Activated T-cell treated with anti-CD3 and anti-CD28 coated beads for 24 hours (primary cell): ENCODE measurements around the gene LMTK2.

Experiments used
- DNase-seq: peaks from one replicate; pipeline ENCODE4 v3.0.0-alpha.2; 2020; ENCODE audit warnings: low read depth

The LMTK2 gene

DNA sequence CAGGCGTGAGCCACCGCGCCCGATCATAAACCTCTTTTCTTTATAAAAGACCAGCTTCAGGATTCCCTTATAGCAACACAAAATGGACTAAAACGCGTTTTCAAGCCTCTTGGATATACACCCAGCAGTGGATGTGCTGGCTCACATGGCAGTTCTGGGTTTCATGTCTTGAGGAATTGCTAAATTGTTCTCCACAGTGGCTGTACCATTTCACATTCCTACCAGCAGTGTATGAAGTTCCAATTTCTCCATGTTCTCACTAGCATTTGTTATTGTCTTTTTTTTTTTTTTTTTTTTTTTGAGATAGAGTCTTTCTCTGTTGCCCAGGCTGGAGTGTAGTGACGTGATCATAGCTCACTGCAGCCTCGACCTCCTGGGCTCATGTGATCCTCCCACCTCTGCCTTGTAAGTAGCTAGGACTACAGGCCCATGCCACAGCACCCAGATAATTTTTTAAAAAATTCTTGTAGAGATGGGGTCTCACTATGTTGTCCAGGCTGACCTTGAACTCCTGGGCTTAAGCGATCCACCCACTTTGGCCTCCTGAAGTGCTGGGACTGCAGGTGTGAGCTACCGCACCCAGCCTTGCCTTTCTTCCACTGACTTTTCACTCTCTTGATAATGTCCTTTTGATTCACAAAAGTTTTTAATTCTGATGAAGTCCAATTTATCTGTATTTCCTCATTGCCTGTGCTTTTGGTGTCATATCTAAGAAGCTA is 127.9 kb downstream of the LMTK2 start:
- no peak for DNase-seq

DNA sequence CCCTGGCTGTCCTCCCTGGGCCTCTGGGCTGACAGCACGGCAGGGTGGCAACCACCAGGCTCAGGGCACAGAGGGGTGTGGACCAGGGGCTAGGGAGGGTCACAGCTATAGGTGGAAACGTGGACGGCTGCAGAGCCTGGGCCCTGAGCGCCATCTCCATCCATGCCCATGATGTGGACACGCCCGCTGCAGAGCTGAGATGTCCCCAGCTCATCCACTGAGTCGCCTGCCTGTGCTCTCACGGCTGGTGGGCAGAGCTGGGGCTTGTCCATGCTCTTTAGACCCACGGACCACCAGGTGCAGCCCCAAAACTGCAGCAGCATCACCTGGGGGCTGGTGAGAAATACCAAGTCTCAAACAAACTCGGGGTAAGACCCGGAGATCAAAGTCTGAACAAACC is 129.2 kb downstream of the LMTK2 start:
- no peak for DNase-seq

GRCh38 chr7:98236355-98237185 is 129.9 kb downstream of the LMTK2 start:
- no peak for DNase-seq

DNA sequence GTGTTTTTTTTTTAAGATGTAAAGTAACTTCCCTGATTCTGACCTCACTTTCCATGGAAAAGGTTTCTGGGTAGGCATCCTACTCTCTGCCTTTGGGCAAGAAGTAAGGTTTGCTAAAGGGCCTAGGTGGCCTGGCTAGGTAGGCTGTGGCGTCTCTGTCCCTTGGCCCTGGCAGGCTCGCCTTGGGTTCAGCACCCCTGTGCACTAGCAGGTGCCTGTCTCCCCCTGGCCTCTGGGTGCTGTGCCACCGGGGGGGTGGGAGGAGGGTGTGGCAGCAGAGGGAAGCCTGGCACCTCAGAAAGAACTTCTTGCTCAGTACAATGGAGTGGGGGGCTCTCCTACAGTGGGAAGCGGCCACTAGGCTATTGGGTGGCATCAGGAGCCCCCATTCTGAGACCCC is 131.4 kb downstream of the LMTK2 start:
- DNase-seq = no peak

DNA sequence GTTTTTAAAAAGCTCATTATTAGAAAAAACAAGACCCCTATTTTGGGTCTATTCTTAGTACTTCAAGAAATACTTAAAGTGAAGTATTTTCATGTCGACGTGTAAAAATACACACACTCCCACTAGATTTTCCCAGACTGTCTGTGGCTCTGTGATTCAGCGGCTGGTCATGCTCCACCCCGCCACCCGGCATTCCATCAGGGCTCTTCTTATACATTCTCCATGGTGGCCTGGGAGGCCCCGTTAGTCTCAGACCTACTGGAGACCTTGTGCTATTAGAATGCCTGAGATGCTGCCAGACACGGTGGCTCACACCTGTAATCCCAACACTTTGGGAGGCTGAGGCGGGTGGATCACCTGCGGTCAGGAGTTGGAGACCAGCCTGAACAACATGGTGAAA is 132.3 kb downstream of the LMTK2 start:
- DNase-seq = no peak

DNA sequence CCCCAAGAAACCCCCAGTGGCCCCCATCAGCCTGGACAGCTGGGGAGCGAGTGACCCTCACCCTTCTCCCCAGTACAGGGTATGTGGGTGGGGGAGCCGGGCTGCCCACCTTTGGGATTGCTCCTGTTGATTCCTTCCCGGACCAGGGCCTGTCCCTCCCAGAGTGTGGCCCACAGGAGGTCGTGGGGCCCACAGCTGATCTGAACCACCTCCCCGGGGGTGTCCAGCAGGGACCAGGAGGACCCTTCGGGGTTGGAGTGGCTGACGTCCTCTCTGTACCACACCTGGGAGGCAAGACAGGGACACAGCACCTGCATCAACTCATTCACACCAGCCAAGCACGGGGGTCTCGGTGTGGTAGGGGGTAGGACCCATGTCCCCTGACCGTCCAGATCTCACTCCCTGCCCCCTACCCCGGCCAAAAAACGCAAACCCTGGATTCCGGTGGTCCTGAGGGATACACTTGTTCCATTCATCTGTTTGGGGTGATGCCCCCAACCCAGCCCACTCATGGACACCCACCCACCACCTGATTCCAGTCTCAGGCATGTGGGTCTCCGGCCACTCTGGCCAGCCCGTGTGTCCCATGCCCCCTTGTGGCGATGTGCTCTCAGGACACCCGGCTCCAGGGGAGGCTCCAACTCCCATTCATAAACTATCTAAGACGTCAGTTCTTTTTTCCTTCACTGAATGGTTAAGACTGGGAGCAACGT is 134.5 kb downstream of the LMTK2 start:
- no peak for DNase-seq

DNA sequence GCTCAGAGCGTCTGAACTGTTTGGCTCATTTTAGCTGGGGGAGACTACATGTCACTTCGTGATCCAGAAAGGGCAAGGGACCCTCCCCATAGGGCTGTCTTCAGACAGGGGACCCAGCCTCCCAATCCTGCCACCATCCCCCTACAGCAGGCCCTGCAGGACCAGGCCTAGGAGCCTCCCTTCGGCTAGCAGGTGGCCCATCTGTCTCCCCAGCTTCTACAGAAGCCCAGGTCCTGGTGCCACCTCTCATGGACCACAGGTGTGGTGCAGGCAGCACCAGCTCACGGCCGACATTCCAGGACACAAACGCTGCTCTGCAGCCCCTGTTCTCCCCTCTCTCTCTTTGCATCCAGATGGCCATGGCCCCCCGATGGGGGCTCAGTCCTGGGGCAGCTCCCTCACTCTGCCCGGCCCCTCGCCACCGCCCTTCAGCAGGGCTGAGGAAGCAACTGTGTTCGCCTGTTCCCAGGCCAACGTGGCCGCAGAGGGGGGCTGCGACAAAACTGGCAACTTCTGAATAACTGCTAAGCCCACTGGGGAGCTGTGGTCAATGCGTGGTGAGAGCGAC is 135.1 kb downstream of the LMTK2 start:
- no peak for DNase-seq

DNA sequence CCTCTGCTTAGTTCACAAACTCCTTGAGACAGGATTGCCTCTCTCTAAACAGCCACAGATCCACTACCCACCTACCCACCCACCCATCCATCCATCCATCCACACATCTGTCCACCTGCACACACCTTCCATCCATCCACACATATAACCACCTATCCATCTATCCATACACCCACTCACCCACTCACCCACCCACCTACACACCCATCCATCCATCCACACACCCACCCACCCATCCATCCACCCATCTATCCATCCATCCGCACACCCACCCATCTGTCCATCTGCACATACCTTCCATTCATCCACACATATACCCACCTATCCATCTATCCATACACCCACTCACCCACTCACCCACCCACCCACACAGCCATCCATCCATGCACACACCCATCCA is 135.7 kb downstream of the LMTK2 start:
- DNase-seq = no peak

DNA sequence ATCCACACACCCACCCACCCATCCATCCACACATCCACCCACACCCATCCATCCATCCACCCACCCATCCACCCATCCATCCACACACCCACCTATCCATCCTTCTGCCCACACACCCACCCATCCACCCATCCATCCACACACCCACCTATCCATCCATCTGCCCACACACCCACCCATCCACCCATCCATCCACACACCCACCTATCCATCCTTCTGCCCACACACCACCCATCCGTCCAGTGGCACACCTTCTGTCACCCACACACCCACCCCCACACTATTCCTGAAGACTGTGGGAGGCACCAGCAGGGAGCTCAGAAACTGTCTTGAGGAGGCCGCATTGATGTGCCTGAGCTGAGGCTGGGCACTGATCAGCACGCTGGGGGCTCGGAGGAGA is 136.3 kb downstream of the LMTK2 start:
- no peak for DNase-seq

DNA sequence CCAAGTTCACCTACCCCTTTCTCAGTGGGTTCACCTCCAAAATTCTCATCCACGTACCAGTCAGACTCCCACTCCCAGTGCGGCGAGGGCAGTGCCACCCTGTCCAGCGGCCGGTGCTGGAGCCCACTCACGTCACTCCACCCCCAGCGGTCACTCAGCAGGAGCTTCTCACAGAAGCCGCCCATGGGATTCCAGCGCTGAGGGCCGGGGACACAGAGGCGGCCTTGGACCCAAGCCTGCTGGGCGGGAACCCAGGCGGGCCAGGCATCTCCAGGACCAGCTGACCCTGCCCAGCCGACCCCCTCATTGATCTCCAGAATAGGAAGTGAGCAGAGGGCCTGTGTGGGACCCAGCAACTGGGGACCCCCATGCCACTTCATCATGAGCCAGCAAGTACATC is 138.2 kb downstream of the LMTK2 start:
- DNase-seq = no peak

- DNase-seq = no peak
Observed at GRCh38 chr7:98248156-98248555, 141.5 kb downstream of the LMTK2 start.

- no peak for DNase-seq
Observed at GRCh38 chr7:98249106-98249505, 142.4 kb downstream of the LMTK2 start.

GRCh38 chr7:98250789-98251188 is 144.1 kb downstream of the LMTK2 start:
- peak; percentile 16 for DNase-seq

GRCh38 chr7:98251231-98251600 is 144.6 kb downstream of the LMTK2 start:
- peak; percentile 18 for DNase-seq

DNA sequence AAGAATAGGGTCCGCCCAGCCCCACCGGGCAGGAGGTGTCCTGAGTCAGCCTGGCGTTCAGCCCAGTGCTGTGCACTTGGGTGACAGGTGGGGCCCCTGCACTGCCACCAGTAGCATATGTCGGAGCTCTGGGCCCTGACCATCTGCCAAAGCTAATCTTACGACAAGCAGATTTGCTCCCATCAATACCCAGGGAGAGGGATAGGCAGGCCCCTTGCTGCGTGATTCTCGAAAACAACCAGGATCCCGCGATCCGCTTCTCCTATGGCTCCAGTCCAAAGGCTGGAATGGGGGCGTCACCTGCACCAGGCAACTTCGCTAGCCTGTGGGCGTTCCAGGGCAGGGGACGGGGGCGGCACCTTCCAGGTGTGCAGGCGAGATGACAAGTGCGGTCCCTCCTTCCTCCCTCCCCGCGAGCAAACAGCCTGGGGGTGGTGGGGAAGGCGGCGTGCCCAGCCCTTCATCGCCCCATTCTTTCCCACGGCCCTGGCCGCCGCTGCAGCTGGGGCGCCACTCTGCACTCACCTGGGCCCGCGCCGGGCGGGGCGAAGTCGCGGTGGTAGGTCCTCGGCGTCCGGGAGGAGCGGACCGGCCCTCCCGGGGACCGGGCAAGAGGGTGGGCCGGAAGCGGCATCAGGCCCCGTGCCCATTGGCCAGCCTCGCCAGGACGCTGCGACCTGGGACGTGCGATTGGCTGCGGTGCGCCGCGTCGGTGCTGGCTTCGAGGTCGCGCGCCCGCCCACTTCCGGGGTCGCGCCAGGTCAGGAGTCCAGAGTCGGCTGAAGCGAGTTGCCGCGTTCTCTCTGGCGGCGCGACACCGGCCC is 145.2 kb downstream of the LMTK2 start, which contains the start of gene TECPR1:
TECPR1 (minus strand) TSS at position 632 of the 824 bp plus-strand sequence. CDS start 6,086 bp downstream, outside the sequence.
- peak; percentile 85 for DNase-seq

- DNase-seq = no peak
Observed at GRCh38 chr7:98252425-98253054, 145.9 kb downstream of the LMTK2 start.

- DNase-seq = no peak
Observed at GRCh38 chr7:98254516-98254915, 147.9 kb downstream of the LMTK2 start.

- DNase-seq = no peak
Observed at GRCh38 chr7:98254951-98255610, 148.4 kb downstream of the LMTK2 start.

GRCh38 chr7:98256431-98256830 is 149.8 kb downstream of the LMTK2 start:
- no peak for DNase-seq

- no peak for DNase-seq
Observed at GRCh38 chr7:98257701-98258100, 151.0 kb downstream of the LMTK2 start.
